Measurements from ENCODE around the gene SETD5. TPM values are rescaled to one million over a fixed set of nuclear protein-coding genes. Genes with fewer than 3 reads are reported as not detected.

The SETD5 gene, protein sequence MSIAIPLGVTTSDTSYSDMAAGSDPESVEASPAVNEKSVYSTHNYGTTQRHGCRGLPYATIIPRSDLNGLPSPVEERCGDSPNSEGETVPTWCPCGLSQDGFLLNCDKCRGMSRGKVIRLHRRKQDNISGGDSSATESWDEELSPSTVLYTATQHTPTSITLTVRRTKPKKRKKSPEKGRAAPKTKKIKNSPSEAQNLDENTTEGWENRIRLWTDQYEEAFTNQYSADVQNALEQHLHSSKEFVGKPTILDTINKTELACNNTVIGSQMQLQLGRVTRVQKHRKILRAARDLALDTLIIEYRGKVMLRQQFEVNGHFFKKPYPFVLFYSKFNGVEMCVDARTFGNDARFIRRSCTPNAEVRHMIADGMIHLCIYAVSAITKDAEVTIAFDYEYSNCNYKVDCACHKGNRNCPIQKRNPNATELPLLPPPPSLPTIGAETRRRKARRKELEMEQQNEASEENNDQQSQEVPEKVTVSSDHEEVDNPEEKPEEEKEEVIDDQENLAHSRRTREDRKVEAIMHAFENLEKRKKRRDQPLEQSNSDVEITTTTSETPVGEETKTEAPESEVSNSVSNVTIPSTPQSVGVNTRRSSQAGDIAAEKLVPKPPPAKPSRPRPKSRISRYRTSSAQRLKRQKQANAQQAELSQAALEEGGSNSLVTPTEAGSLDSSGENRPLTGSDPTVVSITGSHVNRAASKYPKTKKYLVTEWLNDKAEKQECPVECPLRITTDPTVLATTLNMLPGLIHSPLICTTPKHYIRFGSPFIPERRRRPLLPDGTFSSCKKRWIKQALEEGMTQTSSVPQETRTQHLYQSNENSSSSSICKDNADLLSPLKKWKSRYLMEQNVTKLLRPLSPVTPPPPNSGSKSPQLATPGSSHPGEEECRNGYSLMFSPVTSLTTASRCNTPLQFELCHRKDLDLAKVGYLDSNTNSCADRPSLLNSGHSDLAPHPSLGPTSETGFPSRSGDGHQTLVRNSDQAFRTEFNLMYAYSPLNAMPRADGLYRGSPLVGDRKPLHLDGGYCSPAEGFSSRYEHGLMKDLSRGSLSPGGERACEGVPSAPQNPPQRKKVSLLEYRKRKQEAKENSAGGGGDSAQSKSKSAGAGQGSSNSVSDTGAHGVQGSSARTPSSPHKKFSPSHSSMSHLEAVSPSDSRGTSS (N-terminal part only)
- 39.6 and 49.3 TPM in 2 replicates for total RNA-seq (2014; rRNA removed; shearing (Covaris generic))

- Histone ChIP-seq H3K27me3 (replicated peaks) (no peaks in the 10 kb centered on the region), H3K27ac (peak within 1 kb of the TSS; percentile 98), H3K9me3 (replicated peaks) (no peaks in the 10 kb centered on the region), H3K4me3 (peak within 1 kb of the TSS; percentile 92), H3K36me3 (peaks cover 48% of the 10 kb centered on the region), H3K4me1 (replicated peaks) (peaks cover 35% of the 10 kb centered on the region)
- peak; percentile 90 to 96 for DNase-seq (ENCODE audit: low read depth in 1 of 2, low spot score in 2 of 2)
Observed at GRCh38 chr3:9397332-9397905, at the start of gene SETD5. SETD5 (plus strand) TSS chr3:9397615; CDS start chr3:9428939, 31,324 bp downstream.

GRCh38 chr3:9347887-9348286, 49.5 kb upstream of the SETD5 start:
- no peaks in the 10 kb centered on the region for H3K9me3 ChIP-seq (replicated peaks)
- no peaks in the 10 kb centered on the region for H3K36me3 ChIP-seq
- no peak overlapping the region for H3K4me3 ChIP-seq
- no peaks in the 10 kb centered on the region for H3K27me3 ChIP-seq (replicated peaks)
- no peak for DNase-seq (ENCODE audit: low read depth in 1 of 2, low spot score in 2 of 2)
- H3K27ac ChIP-seq, result no peak overlapping the region
- peaks cover 18% of the 10 kb centered on the region for H3K4me1 ChIP-seq (replicated peaks)

DNA sequence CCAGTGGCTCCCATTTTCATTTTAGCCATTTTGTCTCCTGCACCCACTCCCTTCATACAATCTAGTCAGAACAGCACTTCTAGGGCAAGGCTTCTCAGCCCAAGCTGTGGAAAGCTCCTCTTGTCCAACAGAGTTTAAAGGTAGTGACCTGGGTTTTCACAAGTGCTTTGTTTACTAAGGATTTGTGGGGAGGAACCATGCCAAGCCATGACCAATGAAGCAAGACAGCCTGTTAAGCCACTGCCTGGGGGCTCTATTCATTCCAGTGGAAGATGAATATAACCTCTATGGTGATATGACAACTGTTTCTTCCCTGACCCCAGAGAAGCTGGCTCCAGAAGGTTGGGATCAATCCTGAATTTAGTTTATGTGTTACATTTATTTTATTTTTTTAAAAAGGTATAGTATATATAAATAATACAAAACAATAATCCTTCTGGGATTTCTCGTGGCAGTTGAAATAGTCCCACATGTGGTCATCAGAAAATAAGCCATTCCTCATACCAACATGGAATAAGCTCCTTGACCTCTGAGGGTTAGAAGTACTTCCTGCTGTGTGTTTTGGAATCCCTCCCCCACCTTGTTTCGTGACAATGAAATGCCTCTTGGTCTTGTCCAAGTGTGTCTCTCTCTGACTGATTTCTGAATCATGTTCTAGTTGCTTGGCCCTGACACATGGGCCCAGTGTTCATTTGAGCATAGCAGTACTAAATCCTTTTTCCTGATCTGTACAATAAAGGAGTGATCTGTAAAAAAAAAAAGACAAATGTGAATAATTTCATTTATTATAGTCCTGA, 47.9 kb upstream of the SETD5 start:
- Histone ChIP-seq H3K27me3 (replicated peaks) (no peaks in the 10 kb centered on the region), H3K4me1 (replicated peaks) (peaks cover 18% of the 10 kb centered on the region), H3K27ac (peak overlapping the region; percentile 41; the same call in 1 of the 2 replicates), H3K4me3 (no peak overlapping the region), H3K36me3 (no peaks in the 10 kb centered on the region), H3K9me3 (replicated peaks) (no peaks in the 10 kb centered on the region)
- peak; percentile 38 to 47 for DNase-seq (ENCODE audit: low read depth in 1 of 2, low spot score in 2 of 2)

- no peak for DNase-seq (ENCODE audit: low read depth in 1 of 2, low spot score in 2 of 2)
- Histone ChIP-seq H3K27me3 (replicated peaks) (no peaks in the 10 kb centered on the region), H3K27ac (no peak overlapping the region), H3K36me3 (no peaks in the 10 kb centered on the region), H3K9me3 (replicated peaks) (no peaks in the 10 kb centered on the region), H3K4me3 (no peak overlapping the region), H3K4me1 (replicated peaks) (peaks cover 18% of the 10 kb centered on the region)
Observed at GRCh38 chr3:9351709-9352126, 45.7 kb upstream of the SETD5 start.

DNA sequence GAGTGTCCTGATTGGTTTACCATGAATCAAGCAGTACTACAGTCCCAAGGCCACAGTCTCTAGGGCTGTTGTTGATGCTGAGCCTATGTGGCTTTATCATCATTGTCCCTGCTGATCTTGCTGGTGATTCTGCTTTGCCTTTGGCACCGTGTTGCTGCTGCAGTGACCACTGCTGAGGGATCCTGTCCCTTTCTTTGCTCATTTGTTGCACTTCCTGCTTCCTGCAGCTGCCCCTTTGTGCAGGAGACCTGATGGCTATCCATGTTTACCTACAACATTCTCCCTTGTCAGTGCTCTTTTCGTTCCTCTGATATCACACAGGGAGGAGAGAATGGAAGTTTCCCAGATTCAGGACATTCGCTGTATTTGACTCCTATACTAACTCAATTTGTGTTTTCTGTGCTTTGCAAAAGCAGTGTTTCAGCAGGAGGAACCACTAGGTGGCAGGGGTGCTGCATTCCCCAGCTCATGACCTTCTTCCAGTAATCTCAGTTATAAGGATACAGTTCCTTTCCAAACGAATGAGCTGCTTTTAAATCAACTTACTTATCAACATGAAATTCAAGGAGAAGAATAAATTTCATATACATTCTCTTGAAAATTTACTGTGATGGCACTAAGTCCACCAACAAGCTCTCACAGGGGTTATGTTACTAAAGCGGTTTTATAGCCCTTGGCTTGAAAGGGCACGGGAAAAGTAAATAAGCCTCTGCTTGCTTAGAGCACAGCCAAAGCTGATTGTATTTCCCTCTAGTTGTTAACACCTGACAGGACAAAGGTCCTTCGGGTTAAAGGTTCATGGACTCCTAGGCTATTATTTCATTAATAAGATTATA, 44.3 kb upstream of the SETD5 start:
- peak; percentile 25 to 45 for DNase-seq (ENCODE audit: low read depth in 1 of 2, low spot score in 2 of 2)
- Histone ChIP-seq H3K36me3 (no peaks in the 10 kb centered on the region), H3K4me3 (no peak overlapping the region), H3K9me3 (replicated peaks) (no peaks in the 10 kb centered on the region), H3K27ac (no peak overlapping the region), H3K4me1 (replicated peaks) (peaks cover 14% of the 10 kb centered on the region), H3K27me3 (replicated peaks) (no peaks in the 10 kb centered on the region)

DNA sequence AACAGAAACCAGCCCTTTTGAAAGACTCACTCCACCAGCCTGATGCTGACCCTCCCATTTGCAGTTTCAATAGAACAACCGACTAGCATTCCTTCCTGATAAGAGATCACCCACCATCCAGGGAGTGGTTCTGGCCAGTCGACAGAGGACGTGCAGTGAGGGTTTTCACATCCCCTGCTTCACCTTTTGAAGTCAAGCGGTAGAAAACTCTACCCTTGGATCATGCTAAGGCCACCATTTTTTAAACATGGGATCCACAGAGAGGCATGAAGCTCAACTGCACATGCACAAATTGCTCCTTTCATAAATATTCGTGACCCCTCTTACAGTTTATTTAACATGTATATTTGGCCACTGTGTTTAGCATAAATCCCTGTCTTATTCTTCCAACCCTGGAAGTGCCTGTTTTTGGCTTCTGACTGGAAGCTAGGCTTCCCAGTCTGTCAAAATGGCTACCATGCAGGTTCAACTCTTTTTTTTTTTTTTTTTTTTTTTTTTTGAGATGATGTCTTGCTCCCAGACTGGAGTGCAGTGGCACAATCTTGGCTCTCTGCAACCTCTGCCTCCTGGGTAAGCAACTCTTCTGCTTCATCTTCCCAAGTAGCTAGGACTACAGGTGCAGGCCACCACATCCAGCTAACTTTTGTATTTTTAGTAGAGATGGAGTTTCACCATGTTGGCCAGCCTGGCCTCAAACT, 35.6 kb upstream of the SETD5 start:
- Histone ChIP-seq H3K27me3 (replicated peaks) (no peaks in the 10 kb centered on the region), H3K4me3 (no peak overlapping the region), H3K9me3 (replicated peaks) (no peaks in the 10 kb centered on the region), H3K4me1 (replicated peaks) (peaks cover 6% of the 10 kb centered on the region), H3K36me3 (peaks cover 25% of the 10 kb centered on the region), H3K27ac (peak overlapping the region; percentile 97)
- no peak for DNase-seq (ENCODE audit: low read depth in 1 of 2, low spot score in 2 of 2)

DNA sequence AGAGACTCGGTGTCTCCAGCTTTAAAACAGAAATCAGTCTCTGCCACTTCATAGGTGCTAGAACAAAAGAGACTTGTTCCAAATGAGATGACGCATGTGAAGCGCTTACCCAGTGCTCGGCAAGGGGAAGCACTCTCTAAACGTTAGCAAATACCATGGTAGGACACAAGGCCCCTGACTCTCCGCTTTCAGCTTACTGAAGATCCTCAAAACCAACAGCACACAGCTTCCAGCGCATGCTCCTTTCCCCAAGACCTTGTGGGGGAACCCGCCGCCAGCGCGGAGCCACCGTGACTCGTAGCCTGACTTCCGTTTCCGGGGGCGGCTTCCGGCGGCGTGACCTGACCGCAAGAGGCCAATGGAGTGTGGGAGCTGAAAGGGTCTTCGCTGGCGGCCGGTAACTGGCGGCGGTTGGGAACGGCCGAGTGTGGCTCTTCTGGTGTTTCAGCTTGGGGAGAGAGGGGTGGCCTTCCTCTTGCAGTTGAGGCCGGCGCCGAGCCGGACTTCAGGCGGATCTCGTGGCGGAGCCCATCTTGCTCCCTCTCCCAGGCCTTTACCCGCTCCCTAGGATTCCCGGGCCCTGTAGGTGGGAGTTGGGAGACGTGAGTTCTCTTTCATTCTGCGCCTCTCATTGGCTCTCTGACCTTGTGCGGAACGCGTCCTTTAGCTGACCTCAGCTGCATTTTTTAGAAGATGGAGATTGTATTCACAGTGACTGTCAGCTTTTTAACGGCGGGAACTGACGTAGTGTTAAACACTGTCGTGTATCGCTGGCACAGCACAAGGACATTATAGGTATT, 34.5 kb upstream of the SETD5 start, which contains the start of gene THUMPD3:
Gene THUMPD3, plus strand, starts transcription at position 324 of the 800 bp plus-strand sequence. CDS start 2,015 bp downstream, outside the sequence.
- peak within 1 kb of the TSS; percentile 58 for H3K4me3 ChIP-seq
- peaks cover 6% of the 10 kb centered on the region for H3K4me1 ChIP-seq (replicated peaks)
- no peaks in the 10 kb centered on the region for H3K9me3 ChIP-seq (replicated peaks)
- H3K27me3 ChIP-seq (replicated peaks), result no peaks in the 10 kb centered on the region
- H3K36me3 ChIP-seq, result peaks cover 35% of the 10 kb centered on the region
- peak within 1 kb of the TSS; percentile 97 for H3K27ac ChIP-seq
- DNase-seq (ENCODE audit: low read depth in 1 of 2, low spot score in 2 of 2), result peak; percentile 93 to 96

DNA sequence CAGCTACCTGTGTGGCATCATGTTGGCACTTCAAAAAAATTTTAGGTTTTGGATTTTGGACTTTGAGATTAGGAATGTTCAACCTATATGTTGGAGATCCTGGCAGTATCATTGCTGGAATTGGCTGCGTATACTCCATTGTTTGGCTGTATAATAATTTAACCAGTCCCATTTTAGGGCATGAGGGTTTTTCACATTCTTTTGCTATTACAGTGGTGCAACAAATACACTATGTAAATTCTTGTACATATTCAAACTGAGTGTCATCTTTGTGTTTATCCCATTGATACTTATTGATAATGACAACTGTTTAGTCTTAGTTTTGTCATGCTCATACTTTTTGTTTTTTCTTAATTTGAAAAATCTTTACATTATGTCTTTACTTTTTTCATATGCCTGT, 27.9 kb upstream of the SETD5 start:
- Histone ChIP-seq H3K27me3 (replicated peaks) (no peaks in the 10 kb centered on the region), H3K27ac (no peak overlapping the region), H3K36me3 (peaks cover 91% of the 10 kb centered on the region), H3K9me3 (replicated peaks) (no peaks in the 10 kb centered on the region), H3K4me3 (no peak overlapping the region), H3K4me1 (replicated peaks) (no peaks in the 10 kb centered on the region)
- DNase-seq (ENCODE audit: low read depth in 1 of 2, low spot score in 2 of 2), result no peak

- H3K27ac ChIP-seq, result no peak overlapping the region
- H3K4me3 ChIP-seq, result no peak overlapping the region
- peaks cover 95% of the 10 kb centered on the region for H3K36me3 ChIP-seq
- H3K4me1 ChIP-seq (replicated peaks), result no peaks in the 10 kb centered on the region
- no peak for DNase-seq (ENCODE audit: low read depth in 1 of 2, low spot score in 2 of 2)
- H3K27me3 ChIP-seq (replicated peaks), result no peaks in the 10 kb centered on the region
- H3K9me3 ChIP-seq (replicated peaks), result no peaks in the 10 kb centered on the region
Observed at GRCh38 chr3:9373465-9373864, 23.9 kb upstream of the SETD5 start.

DNA sequence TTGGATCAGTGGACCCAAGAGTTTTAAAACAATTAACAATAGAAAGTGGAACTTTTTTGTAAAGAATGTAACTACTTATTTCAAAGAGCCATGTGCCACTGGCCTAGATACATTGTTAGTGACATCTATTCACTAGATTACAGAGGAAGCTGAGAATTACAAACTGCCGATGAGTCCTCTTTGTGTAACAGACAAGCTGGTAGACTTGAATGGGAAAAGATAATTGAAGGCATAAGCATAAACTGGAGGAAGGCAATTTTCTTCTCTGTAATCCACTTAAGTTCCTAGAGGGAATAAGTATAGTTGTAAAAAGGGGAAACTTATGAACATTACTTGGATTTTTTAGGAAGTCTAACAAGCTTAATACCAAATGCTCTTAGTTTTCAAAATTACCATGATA, 19.4 kb upstream of the SETD5 start:
- DNase-seq (ENCODE audit: low read depth in 1 of 2, low spot score in 2 of 2), result no peak
- Histone ChIP-seq H3K4me1 (replicated peaks) (no peaks in the 10 kb centered on the region), H3K9me3 (replicated peaks) (no peaks in the 10 kb centered on the region), H3K36me3 (peaks cover 83% of the 10 kb centered on the region), H3K27me3 (replicated peaks) (no peaks in the 10 kb centered on the region), H3K27ac (no peak overlapping the region), H3K4me3 (no peak overlapping the region)

DNA sequence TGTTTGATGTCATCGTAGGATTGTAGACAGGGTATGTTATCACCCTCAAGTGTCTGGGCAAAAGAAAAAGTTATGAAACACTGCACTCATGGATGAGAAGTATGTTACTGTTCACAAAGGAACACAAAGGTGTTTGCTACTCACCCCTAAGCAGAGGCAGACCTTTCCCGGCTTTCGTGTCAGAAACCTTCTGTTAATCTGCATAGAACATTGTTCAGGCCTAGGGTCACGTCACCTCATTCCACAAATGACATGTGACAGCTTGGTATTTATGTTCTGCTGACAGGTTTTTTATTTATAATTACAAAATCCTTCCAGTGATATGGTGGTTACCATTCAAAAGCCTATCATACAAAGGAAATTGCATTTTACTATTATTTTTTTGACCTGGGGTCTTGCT, 18.1 kb upstream of the SETD5 start:
- Histone ChIP-seq H3K27ac (no peak overlapping the region), H3K36me3 (peaks cover 84% of the 10 kb centered on the region), H3K9me3 (replicated peaks) (no peaks in the 10 kb centered on the region), H3K27me3 (replicated peaks) (no peaks in the 10 kb centered on the region), H3K4me3 (no peak overlapping the region), H3K4me1 (replicated peaks) (peaks cover 8% of the 10 kb centered on the region)
- DNase-seq (ENCODE audit: low read depth in 1 of 2, low spot score in 2 of 2), result no peak
